GM19035 (cell line): ENCODE results near the gene LRIT2.

Source experiments
- ATAC-seq: cut with Tn5 transposase; IDR thresholded peaks from one replicate; pipeline ENCODE4 v1.9.1; 2021; ENCODE audit not compliant: unreplicated experiment

LRIT2 gene

DNA sequence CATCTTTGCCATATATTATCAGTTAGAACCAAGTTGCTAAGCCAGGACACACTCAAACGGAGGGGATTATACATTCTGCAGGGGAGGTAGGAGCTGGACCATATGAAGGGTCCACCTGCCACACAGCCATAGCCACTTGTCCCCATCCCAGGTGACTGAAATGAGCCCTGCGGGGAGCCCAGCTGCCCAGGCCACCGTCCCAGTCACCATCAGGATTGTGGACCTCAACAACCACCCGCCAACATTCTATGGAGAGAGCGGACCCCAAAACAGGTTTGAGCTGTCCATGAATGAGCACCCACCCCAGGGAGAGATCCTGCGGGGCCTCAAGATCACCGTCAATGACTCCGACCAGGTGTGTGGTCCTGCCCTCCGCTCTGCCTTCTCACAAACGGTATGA, 17.3 kb downstream of the LRIT2 start:
- no peak for ATAC-seq

- no peak for ATAC-seq
Measured at GRCh38 chr10:84205853-84206525, 19.4 kb downstream of the LRIT2 start.

- peak; percentile 75 for ATAC-seq
Measured at GRCh38 chr10:84205049-84205852, 20.1 kb downstream of the LRIT2 start.

DNA sequence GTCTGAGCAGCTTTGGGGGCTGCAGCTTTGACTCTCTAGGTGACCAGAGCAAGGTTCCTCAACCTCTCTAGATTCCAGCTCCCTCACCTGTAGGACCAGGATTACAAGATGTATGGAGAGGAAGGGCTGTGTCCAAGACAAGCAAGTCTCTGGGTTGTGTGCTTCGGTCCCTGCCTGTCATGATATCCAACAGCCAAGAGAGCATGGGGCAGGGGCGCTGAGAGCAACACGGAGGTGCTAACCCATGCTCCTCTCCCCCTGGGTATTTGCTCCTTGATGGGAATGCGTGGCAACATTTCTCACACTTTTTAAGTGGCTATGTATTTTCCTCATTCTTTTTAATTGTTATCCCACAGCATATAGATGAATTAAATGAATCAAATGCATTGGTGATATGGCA, 20.7 kb downstream of the LRIT2 start:
- no peak for ATAC-seq

DNA sequence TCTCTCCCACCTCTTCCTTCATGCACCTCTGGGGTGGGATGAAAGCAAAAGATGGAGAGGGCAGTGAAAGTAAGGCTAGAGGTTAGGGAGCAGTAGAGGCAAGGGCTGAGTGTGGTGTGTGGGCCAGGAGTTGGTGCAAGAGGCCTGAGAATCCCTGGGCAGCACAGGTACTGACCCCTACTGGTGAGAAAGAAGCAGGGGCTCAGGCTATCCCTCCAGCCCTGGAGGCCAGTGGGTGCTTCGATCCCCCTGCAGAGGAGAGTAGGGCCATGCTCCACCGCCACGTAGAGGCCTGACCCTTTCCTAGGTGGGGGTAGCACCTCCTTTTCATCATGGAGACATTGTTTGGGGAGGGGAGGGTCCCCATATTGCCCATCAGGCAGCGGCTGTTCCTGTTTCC, 21.2 kb downstream of the LRIT2 start:
- peak; percentile 67 for ATAC-seq

DNA sequence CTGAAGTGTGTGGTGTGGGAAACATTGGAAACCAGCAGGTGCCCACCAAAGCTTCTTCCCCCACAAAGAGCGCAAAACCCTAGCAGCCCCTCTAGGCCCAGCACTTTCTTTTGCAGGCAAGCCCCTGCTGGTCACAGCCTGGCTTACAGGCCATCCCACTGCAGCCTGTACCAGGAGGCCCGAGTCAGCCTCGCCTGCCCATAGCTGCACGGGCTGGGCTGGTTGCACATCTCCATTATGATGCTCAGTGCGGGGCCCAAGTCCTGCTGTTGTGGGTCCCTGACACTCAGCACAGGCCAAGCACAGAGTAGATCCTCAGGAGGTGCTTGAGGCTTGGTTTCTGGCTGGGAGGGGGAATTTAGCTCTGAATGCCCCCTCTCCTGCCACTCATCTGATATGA, 23.0 kb downstream of the LRIT2 start:
- ATAC-seq = no peak

GRCh38 chr10:84201682-84202081, 23.7 kb downstream of the LRIT2 start:
- no peak for ATAC-seq

DNA sequence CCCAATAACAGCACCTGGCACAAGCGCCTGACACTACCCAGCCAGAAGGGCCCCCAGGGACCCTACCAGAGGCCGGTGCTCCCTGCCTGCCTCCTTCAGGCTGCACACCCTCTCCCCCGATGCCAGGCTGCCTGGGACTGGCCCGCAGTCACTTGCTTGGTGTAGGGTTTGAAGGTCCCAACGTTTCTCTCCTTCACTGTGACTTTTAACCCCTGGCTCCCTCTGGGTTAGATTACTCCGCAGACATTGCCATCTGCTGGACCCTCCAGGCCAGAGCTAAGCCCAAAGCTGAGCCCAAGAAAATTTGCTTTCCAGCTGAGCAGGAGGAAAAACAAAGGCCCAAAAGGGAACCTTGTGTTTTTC, 24.1 kb downstream of the LRIT2 start:
- ATAC-seq = no peak

DNA sequence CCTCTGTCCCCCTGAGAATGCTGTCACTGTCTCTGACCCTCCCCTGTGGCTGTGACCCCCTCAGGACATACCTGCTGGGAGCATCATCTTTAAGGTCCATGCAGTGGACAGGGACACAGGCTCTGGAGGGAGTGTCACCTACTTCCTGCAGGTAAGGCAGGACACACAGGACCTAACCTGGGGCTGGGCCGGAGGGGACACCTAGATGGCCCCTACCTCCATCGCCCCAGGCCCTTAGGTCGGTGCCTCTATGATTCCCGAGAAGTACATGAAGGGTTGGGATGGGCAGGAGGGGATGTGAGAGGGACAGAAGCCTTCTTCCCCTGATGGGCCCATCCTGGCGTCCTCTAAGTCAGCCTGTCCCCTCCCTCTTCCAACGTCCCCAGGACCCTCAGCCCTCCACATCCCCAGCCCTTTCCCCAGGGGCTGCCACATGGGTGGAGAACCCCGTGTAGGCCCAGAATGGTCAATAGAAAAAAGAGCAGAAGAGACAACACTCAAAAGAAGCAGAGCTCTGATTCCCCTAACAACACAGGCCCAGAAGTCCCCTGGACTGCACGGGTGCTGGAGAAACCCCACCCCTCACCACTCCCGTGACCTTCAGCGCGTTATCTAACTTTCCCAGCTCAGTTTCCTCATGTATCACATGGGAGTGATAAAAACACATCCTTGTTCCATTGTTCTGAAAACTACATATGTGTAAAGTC, 24.7 kb downstream of the LRIT2 start:
- ATAC-seq = no peak

- no peak for ATAC-seq
Measured at GRCh38 chr10:84198206-84198915, 27.0 kb downstream of the LRIT2 start.

DNA sequence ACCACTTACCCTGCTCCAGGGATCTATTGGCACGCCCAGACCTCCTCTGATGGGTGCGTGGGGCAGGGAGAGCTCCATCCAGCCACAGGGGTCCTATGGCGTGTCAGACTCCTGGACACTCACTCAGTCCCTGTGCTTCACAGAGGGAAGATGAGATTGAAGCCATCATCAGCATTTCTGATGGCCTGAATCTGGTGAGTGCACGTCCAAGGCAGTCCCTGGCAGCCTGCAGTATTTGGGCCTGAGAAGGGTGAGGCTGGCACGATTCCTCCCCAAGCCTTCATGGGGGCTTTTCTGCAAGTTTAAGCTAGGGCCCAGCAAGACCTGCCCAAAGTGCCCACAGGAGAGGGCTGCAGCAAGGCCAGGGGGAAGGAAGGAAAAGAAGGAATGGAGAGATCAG, 27.7 kb downstream of the LRIT2 start:
- no peak for ATAC-seq

DNA sequence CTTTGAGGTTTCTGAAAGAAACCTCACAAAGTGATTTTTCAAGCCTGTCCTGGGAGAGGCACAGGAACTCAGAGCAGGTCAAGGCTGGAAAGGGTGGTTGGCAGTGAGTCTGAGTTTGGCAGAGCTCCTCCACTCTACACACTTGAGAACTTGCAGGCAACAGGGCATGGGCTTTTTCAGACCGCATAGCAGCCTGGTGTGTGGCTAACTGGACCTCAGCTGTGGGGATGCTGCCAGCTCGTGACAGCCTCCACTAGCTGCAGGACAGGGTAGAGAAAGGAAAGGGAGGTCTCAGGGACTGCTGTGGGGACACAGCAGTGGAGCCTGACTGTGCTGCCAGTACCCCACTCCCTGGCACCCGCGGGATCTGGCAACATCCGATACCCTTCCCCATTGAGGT, 28.4 kb downstream of the LRIT2 start:
- no peak for ATAC-seq

DNA sequence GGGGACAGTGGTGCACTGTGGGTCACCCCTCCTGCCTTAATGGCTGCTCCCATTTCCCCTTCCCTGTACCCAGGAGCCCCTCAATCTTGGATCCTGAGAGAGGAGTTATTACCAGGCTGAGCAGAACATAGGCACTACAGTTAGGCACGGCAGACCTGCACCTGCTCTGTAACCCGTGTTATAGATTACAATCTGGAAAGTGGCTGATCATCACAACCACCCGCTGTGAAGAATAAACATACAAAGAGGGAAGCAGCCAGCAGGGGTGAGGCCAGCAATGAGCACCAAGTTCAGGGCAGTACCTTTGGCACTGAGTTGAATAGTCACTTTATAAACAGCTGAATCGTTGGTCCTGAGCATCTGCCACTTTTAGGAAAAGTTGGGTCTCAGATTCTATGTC, 29.3 kb downstream of the LRIT2 start:
- no peak for ATAC-seq

DNA sequence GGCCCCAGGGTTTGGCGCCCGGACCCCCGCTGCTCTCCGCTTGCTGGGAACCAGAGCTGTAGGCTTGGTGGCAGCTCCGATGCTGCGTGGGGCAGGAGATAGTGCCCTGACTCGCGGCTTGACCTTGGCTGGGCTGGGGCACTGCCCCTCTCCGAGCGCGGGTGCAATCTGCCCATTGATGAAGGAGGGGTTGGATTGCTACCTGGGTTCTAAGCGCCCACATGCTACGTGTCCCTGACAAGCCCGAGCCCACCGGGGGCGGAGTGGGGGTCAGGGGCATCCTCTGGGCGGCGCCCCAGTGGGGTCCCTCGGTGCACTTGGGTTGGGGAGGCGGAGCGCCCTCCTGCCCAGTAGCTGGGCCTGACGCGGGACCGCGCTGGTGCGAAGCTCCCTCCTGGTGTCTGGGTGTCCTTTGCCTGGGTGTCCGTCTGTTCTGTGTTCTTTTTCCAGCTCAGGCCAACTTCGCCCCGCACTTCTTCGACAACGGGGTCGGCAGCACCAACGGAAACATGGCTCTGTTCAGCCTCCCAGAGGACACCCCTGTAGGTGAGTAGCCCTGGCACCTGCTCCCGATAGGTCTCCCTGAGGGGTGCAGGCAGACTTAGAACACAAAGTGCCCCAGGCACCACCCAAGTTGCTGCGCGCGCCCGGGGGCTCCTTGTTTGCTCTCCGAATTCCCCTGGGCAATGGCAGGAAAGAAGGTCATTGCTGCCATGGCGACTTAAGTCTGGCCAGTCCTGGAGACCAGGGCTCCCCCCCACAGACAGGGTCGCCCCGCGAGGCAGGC, 30.1 kb downstream of the LRIT2 start:
- peak; percentile 15 for ATAC-seq

DNA sequence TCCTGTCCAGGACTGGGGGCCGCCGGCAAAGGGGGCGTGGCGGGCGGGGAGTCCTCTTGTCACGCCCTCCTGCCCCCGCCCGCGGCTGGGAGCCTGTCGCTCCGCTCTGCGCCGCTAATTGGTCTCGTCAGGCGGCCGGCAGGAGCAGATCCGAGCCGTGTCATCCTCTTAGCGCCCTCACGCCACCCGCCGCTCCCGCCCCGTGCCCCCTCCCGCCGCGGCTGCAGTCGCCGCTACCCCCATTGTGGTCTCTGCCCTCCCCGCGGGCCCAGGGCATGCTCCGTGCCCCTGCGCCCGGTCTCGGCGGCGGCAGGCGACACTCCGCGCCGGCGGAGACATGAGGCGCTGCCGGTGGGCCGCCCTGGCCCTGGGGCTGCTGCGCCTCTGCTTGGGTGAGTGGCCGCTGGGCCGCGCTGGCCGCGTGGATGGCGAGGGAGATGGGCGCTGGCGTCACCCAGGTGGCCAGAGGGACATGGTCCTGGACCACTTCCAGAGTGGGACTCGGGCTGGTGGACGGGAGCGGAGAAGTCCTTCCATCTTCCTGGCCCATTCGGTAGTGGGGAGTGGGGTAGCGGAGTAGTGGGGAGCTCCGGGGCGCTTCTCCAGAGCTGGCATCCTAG, 30.8 kb downstream of the LRIT2 start, which contains the start of gene CDHR1:
Gene CDHR1 (plus strand): TSS at position 114 of the 620 bp plus-strand sequence. CDS start 224 bp downstream, at position 338.
- ATAC-seq = peak; percentile 89

- no peak for ATAC-seq
Measured at GRCh38 chr10:84193846-84194423, 31.4 kb downstream of the LRIT2 start.

GRCh38 chr10:84193327-84193726, 32.0 kb downstream of the LRIT2 start:
- ATAC-seq = no peak

DNA sequence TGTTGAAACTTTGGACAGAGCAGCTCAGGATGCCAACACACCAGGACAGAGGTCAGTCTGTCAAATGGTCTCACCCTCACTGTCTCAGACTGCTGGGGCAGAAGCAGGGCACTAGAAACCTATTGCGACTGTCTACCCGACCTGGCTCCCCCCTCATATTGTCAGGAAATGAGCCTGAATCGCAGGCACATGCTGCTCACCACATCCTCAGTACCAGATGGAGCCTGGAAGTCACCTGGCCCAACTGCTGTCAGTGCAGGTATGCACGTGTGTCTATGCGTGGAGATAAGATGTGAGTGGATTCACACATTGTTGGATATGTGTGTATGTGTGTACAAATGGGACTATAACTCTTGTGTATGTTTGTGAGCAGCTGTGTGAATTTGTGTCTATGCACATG, 34.2 kb downstream of the LRIT2 start:
- ATAC-seq = no peak

DNA sequence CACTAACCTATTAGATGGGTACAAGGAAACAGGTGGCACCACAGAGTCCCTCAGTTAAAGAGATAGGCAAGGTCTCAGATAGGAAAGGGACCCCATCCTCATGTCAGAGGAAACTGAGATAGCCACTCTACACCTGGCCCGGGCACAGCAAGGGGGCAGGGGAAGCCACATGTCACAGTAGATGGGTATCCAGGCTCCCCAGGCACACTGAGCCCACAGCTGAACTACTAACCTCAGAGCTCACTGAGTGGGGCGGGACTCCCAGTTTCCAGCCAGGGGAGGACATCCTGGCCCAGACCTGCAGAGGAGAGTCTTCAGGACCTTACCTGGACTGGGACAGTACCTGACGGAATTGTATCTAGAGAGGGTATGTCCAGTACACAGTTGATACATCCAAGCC, 34.7 kb downstream of the LRIT2 start:
- ATAC-seq = no peak

DNA sequence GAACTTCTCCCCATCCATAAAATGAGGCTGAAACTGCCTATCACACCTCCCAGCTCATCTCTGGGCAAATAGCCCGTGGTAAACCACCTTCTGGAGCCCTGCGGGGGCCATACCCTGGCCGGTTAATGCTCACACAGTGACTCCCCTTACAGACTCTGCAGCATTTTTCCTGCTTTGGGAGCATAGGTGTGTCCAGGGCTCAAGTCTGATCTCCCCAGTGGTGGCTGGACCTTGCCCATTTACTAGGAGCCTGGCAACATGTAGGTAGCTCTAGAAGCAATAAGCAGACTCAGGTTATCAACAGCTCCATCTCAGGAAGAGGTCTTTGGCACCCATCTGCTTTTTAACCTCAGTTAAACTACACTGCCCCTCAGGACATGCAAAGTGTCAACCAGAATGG, 36.5 kb downstream of the LRIT2 start:
- ATAC-seq = no peak
